Loucy (cell line): Measurements from ENCODE around the gene MAML3.

Source experiments
- H2AFZ ChIP-seq: fragments of 200-600 bp; sonication (generic); 2 replicates; pipeline ENCODE4 v1.6.0; 2016; ENCODE audit warnings: antibody characterized with exemption, mild to moderate bottlenecking, low read length, moderate library complexity
- H3F3A ChIP-seq: fragments of 200-600 bp; 2 replicates; pipeline ENCODE4 v1.6.0; 2016; ENCODE audit warnings: antibody characterized with exemption, low read depth, mild to moderate bottlenecking
- H3K27me3 ChIP-seq: fragments of 200-600 bp; sonication (generic); 2 replicates; pipeline ENCODE4 v1.6.1; 2014; ENCODE audit warnings: low read length, mild to moderate bottlenecking; ENCODE audit not compliant: insufficient read depth, poor library complexity, severe bottlenecking
- H3K36me3 ChIP-seq: fragments of 200-600 bp; sonication (generic); 2 replicates; pipeline ENCODE4 v1.6.1; 2016; ENCODE audit warnings: low read length; ENCODE audit not compliant: insufficient read depth
- H3K4me1 ChIP-seq: fragments of 200-600 bp; sonication (generic); 2 replicates; pipeline ENCODE4 v1.5.1; 2014; ENCODE audit warnings: low read length, mild to moderate bottlenecking; ENCODE audit not compliant: insufficient read depth, poor library complexity, severe bottlenecking
- H3K4me2 ChIP-seq: fragments of 200-600 bp; sonication (generic); 2 replicates; pipeline ENCODE4 v1.6.0; 2014; ENCODE audit warnings: antibody characterized with exemption, low read length, low read depth, mild to moderate bottlenecking; ENCODE audit not compliant: poor library complexity, severe bottlenecking
- H3K4me3 ChIP-seq: fragments of 200-600 bp; sonication (generic); 2 replicates; pipeline ENCODE4 v1.5.1; 2014; ENCODE audit warnings: low read length, mild to moderate bottlenecking, mixed read lengths; ENCODE audit not compliant: poor library complexity, severe bottlenecking
- H3K79me2 ChIP-seq: fragments of 200-600 bp; sonication (generic); 2 replicates; pipeline ENCODE4 v1.6.1; 2014; ENCODE audit warnings: low read length; ENCODE audit not compliant: insufficient read depth
- H3K9ac ChIP-seq: fragments of 200-600 bp; sonication (generic); 2 replicates; pipeline ENCODE4 v1.6.0; 2014; ENCODE audit warnings: mild to moderate bottlenecking, low read depth, low read length, moderate library complexity; ENCODE audit not compliant: poor library complexity, severe bottlenecking
- H3K9me2 ChIP-seq: fragments of 200-600 bp; sonication (generic); replicated peaks from 2 replicates; pipeline ENCODE4 v1.6.1; 2016; ENCODE audit warnings: low read depth, low read length, mixed read lengths
- H3K9me3 ChIP-seq: fragments of 200-600 bp; sonication (generic); 2 replicates; pipeline ENCODE4 v1.6.1; 2014; ENCODE audit warnings: mild to moderate bottlenecking, antibody characterized with exemption, low read length, low read depth; ENCODE audit not compliant: insufficient read depth
- H4K20me1 ChIP-seq: fragments of 200-600 bp; sonication (generic); 2 replicates; pipeline ENCODE4 v1.6.0; 2014; ENCODE audit warnings: antibody characterized with exemption, low read length, mild to moderate bottlenecking; ENCODE audit not compliant: insufficient read depth, poor library complexity, severe bottlenecking
- EZH2phosphoT487 ChIP-seq: fragments of 200-600 bp; IDR thresholded peaks from 2 replicates; pipeline ENCODE4 v1.6.1; 2018; ENCODE audit warnings: antibody characterized with exemption, mild to moderate bottlenecking, moderate library complexity, borderline replicate concordance
- TF ChIP-seq, protein P1 (sequence below): fragments of 200-600 bp; sonication (generic); conservative IDR thresholded peaks from 2 replicates; pipeline ENCODE4 v1.5.1; 2014; ENCODE audit warnings: mild to moderate bottlenecking, antibody characterized with exemption, low read length

The MAML3 gene

DNA sequence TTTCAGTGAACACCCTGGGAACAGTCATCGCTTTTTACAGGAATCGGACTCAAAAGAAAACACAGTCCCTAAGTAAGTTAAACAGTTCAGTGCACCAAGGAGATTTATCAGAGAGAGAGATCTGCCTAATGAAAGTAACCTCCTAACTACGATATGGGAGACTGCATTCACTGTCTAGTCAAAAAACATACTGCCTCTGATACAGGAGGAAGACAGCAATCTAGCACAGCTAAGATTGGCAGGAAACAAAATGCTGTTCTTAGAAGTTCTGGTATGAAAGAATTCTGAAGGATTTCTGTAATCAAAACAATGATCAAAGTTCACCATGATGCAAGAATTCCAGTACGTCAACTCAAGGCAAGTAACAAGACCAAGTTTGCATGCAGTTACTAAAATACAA lies 92.8 kb downstream of the MAML3 start:
- no peaks in the 10 kb centered on the region for H3F3A ChIP-seq
- H3K4me2 ChIP-seq = peak overlapping the region; percentile 20
- no peak overlapping the region for H2AFZ ChIP-seq
- H4K20me1 ChIP-seq = no peaks in the 10 kb centered on the region
- TF ChIP-seq EZH2phosphoT487 = no peak
- TF ChIP-seq, protein P1, sequence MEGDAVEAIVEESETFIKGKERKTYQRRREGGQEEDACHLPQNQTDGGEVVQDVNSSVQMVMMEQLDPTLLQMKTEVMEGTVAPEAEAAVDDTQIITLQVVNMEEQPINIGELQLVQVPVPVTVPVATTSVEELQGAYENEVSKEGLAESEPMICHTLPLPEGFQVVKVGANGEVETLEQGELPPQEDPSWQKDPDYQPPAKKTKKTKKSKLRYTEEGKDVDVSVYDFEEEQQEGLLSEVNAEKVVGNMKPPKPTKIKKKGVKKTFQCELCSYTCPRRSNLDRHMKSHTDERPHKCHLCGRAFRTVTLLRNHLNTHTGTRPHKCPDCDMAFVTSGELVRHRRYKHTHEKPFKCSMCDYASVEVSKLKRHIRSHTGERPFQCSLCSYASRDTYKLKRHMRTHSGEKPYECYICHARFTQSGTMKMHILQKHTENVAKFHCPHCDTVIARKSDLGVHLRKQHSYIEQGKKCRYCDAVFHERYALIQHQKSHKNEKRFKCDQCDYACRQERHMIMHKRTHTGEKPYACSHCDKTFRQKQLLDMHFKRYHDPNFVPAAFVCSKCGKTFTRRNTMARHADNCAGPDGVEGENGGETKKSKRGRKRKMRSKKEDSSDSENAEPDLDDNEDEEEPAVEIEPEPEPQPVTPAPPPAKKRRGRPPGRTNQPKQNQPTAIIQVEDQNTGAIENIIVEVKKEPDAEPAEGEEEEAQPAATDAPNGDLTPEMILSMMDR = no peak
- H3K9me2 ChIP-seq = no peaks in the 10 kb centered on the region
- no peak overlapping the region for H3K9ac ChIP-seq
- peaks cover 38% of the 10 kb centered on the region for H3K4me1 ChIP-seq
- H3K79me2 ChIP-seq = peaks cover 66% of the 10 kb centered on the region
- H3K4me3 ChIP-seq = no peak overlapping the region
- H3K36me3 ChIP-seq = no peaks in the 10 kb centered on the region
- H3K9me3 ChIP-seq = no peaks in the 10 kb centered on the region
- no peaks in the 10 kb centered on the region for H3K27me3 ChIP-seq

DNA sequence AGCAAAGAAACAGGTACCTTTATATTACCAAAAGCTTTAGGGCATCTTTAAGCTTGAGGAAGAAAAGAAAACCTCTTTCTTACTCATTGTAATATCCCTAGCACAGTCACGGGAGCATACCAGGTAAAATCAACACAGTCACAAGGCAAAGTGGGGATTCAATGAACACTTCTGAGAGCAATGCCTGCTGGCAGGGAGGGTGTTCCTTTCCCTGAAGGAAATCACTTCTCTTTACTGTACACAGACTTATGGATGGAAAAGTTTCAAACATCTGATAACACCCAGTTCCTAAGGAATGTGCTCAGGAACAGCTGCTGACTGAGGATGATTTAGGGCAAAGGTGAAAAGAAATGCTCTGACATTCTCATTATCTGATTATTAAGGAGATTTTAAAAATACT lies 94.8 kb downstream of the MAML3 start:
- Histone ChIP-seq H3K79me2 (peaks cover 74% of the 10 kb centered on the region), H2AFZ (no peak overlapping the region), H3K36me3 (no peaks in the 10 kb centered on the region), H3K9me2 (no peaks in the 10 kb centered on the region), H3K4me3 (no peak overlapping the region), H3K4me2 (no peak overlapping the region), H3K9ac (no peak overlapping the region), H3K4me1 (peaks cover 55% of the 10 kb centered on the region), H4K20me1 (no peaks in the 10 kb centered on the region), H3K9me3 (no peaks in the 10 kb centered on the region), H3F3A (no peaks in the 10 kb centered on the region; the same call in 1 of the 2 replicates), H3K27me3 (no peaks in the 10 kb centered on the region)
- TF ChIP-seq EZH2phosphoT487 = no peak
- TF ChIP-seq, protein P1 = no peak

DNA sequence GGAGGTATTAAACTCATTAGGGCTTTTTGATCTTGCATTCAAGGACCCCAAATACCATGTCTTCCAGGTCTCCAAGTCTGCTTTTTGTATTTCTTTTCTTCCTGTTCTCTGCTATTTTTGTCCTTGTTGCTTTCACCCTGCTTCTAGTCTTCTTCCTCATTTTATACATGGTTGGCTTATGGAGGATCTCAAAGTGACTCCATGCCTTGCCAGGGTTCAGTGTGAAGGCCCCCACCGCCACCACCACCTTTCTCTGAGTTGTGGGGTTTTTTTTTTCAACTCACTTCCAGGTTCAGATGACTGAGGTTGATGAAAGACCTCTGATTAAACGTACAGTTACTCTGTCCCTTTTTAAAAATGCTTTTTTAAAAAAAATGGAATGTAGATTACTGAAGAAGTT lies 96.3 kb downstream of the MAML3 start:
- H3K27me3 ChIP-seq = no peaks in the 10 kb centered on the region
- H4K20me1 ChIP-seq = no peaks in the 10 kb centered on the region
- no peaks in the 10 kb centered on the region for H3K9me2 ChIP-seq
- H3K9ac ChIP-seq = peak overlapping the region; percentile 2
- H3F3A ChIP-seq = no peaks in the 10 kb centered on the region; the same call in 1 of the 2 replicates
- peak overlapping the region; percentile 30 for H3K4me2 ChIP-seq
- H2AFZ ChIP-seq = no peak overlapping the region
- H3K36me3 ChIP-seq = no peaks in the 10 kb centered on the region
- H3K4me3 ChIP-seq = no peak overlapping the region
- peaks cover 75% of the 10 kb centered on the region for H3K79me2 ChIP-seq
- no peaks in the 10 kb centered on the region for H3K9me3 ChIP-seq
- peaks cover 66% of the 10 kb centered on the region for H3K4me1 ChIP-seq
- no peak for TF ChIP-seq EZH2phosphoT487
- TF ChIP-seq, protein P1 = no peak
